Measurements from ENCODE around the gene RBM33. TPM values are rescaled to one million over a fixed set of nuclear protein-coding genes. Genes with fewer than 3 reads are reported as not detected.

The RBM33 gene
- total RNA-seq, 4 donors from 2014 or later = 35.7 to 59.9 (median 44.5) TPM

GRCh38 chr7:155644971-155645509 is 579 bp downstream of the RBM33 start:
- H3K36me3 ChIP-seq = no peaks in the 10 kb centered on the region
- TF ChIP-seq POLR2A (IDR thresholded peaks at IDR 0.05) (no peak), CTCF (IDR thresholded peaks at IDR 0.05) (no peak)
- peak overlapping the region; percentile 92 to 95 (median 95) for H3K27ac ChIP-seq
- H3K4me3 ChIP-seq (replicated peaks in 1 of 3) = peak overlapping the region; percentile 91 to 97 (median 93)
- peaks cover 10 to 18% of the 10 kb centered on the region in 2 donors for H3K4me1 ChIP-seq
- no peaks in the 10 kb centered on the region for H3K27me3 ChIP-seq
- 0% methylated on average over 22 of the region's 22 CpGs for WGBS, 2 donors
- intact Hi-C loops (cut with DNase I) = no loop called here
- no peaks in the 10 kb centered on the region for H3K9me3 ChIP-seq
- peak; percentile 33 to 37 for DNase-seq

GRCh38 chr7:155645662-155646061 is 1.2 kb downstream of the RBM33 start:
- TF ChIP-seq POLR2A (IDR thresholded peaks at IDR 0.05) (no peak), CTCF (IDR thresholded peaks at IDR 0.05) (no peak)
- intact Hi-C loops (cut with DNase I) = no loop called here
- Histone ChIP-seq H3K4me1 (peaks cover 10 to 18% of the 10 kb centered on the region in 2 donors), H3K36me3 (no peaks in the 10 kb centered on the region), H3K27ac (no peak overlapping the region), H3K9me3 (no peaks in the 10 kb centered on the region), H3K4me3 (replicated peaks in 1 of 3) (peak overlapping the region in 2 of 3 donors; percentile 91 to 93), H3K27me3 (no peaks in the 10 kb centered on the region)
- WGBS, 2 donors = 19 to 25% methylated on average over 7 of the region's 7 CpGs
- DNase-seq = no peak

- 81% methylated on average over 7 of the region's 7 CpGs for WGBS, 2 donors
- Histone ChIP-seq H3K4me1 (peaks cover 10 to 25% of the 10 kb centered on the region in 2 donors), H3K4me3 (replicated peaks in 1 of 3) (no peak overlapping the region), H3K27me3 (no peaks in the 10 kb centered on the region), H3K36me3 (no peaks in the 10 kb centered on the region), H3K27ac (no peak overlapping the region), H3K9me3 (no peaks in the 10 kb centered on the region)
- DNase-seq = no peak
- TF ChIP-seq POLR2A (IDR thresholded peaks at IDR 0.05) (no peak), CTCF (IDR thresholded peaks at IDR 0.05) (no peak)
- intact Hi-C loops (cut with DNase I) = no loop called here
Measured at GRCh38 chr7:155646669-155647068, 2.2 kb downstream of the RBM33 start.

- H3K36me3 ChIP-seq = no peaks in the 10 kb centered on the region
- peaks cover 10 to 25% of the 10 kb centered on the region in 2 donors for H3K4me1 ChIP-seq
- intact Hi-C loops (cut with DNase I) = no loop called here
- TF ChIP-seq CTCF (IDR thresholded peaks at IDR 0.05) = no peak
- no peak for TF ChIP-seq POLR2A (IDR thresholded peaks at IDR 0.05)
- DNase-seq = no peak
- 77 to 79% methylated on average over 5 of the region's 5 CpGs for WGBS, 2 donors
- H3K27ac ChIP-seq = no peak overlapping the region
- no peaks in the 10 kb centered on the region for H3K9me3 ChIP-seq
- H3K27me3 ChIP-seq = no peaks in the 10 kb centered on the region
- no peak overlapping the region for H3K4me3 ChIP-seq (replicated peaks in 1 of 3)
Measured at GRCh38 chr7:155647302-155647701, 2.8 kb downstream of the RBM33 start.

- intact Hi-C loops (cut with DNase I) = no loop called here
Measured at GRCh38 chr7:155647734-155648133, 3.3 kb downstream of the RBM33 start.

More at GRCh38 chr7:155647734-155648133, 3.3 kb downstream of the RBM33 start:
- no peaks in the 10 kb centered on the region for H3K27me3 ChIP-seq
- H3K9me3 ChIP-seq = no peaks in the 10 kb centered on the region
- WGBS, 2 donors = 98% methylated on average over 2 of the region's 2 CpGs
- H3K4me3 ChIP-seq (replicated peaks in 1 of 3) = no peak overlapping the region
- TF ChIP-seq POLR2A (IDR thresholded peaks at IDR 0.05) (no peak), CTCF (IDR thresholded peaks at IDR 0.05) (no peak)
- DNase-seq = no peak
- H3K27ac ChIP-seq = no peak overlapping the region
- H3K4me1 ChIP-seq = peaks cover 10 to 25% of the 10 kb centered on the region in 2 donors
- no peaks in the 10 kb centered on the region for H3K36me3 ChIP-seq

Measured in thyroid gland (tissue), 4 donors.